ENCODE measurements around the gene SEC23A. TPM values are rescaled to one million over a fixed set of nuclear protein-coding genes. Genes with fewer than 3 reads are reported as not detected.
"Not testable (repeated sequence)": the region's sequence is repeated elsewhere in the genome, so short reads cannot be mapped to it uniquely, and the experiment has no call there.

Gene SEC23A
- total RNA-seq, 1 donor from 2014 or later = 80.5 TPM

DNA sequence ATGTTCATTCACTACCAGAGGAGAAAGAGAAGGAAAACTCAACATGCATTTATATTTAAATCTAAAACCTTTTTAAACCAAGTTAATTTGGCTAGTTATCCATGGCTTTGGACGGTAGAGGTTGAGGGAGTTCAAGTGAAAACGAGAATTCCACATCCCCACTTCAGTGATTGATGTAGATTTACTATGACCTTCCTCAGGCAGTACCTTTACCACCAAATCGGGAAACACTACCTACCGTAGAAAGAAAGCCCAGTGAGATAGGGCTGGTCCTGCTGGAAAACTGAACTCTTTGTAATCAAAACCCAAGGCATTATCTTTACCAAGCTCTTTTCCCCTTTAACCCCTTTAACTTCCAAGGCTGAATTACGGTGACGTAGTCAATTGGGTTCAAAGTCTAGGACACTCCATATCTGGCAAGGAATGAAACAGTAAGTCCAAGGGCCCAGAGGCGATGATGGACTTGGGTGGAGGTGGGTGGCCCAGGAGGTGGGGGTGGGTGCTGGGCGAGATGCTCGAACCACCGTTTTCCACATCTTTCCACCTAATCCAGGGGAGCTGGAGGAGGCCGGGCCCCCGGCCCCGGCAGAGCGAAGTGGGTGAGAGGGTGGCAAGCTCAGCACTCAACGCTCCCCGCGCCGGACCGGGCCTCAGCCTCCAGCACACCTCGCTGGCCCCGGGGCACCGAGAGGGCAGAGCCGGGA lies 618 bp downstream of the SEC23A start:
- no peak for DNase-seq (ENCODE audit: low read depth)
- TF ChIP-seq, protein P1, sequence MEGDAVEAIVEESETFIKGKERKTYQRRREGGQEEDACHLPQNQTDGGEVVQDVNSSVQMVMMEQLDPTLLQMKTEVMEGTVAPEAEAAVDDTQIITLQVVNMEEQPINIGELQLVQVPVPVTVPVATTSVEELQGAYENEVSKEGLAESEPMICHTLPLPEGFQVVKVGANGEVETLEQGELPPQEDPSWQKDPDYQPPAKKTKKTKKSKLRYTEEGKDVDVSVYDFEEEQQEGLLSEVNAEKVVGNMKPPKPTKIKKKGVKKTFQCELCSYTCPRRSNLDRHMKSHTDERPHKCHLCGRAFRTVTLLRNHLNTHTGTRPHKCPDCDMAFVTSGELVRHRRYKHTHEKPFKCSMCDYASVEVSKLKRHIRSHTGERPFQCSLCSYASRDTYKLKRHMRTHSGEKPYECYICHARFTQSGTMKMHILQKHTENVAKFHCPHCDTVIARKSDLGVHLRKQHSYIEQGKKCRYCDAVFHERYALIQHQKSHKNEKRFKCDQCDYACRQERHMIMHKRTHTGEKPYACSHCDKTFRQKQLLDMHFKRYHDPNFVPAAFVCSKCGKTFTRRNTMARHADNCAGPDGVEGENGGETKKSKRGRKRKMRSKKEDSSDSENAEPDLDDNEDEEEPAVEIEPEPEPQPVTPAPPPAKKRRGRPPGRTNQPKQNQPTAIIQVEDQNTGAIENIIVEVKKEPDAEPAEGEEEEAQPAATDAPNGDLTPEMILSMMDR (conservative IDR thresholded peaks at IDR 0.05; ENCODE audit: low read depth, low read length) = no peak
- H3K4me3 ChIP-seq (ENCODE audit: low read depth, low read length) = peak overlapping the region; percentile 69

DNA sequence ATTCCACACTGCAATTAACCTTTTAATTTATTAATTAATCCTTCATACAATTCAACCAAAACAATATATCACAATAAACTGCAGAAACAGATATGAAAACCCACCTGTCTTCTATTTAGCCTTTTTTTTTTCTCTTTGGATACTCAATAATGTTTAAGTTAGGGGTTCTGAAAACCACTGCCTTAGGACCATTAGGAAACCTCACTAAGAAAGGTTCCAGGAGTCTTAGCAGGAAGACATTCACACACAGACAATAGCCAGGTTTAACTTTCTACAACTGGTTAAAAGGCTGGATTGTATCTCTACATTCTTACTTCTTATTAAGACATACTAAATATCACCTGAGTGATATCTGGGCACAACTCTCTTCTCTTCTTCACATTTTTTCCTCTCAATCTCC lies 3.3 kb downstream of the SEC23A start:
- no peak for DNase-seq (ENCODE audit: low read depth)
- TF ChIP-seq, protein P1 (conservative IDR thresholded peaks at IDR 0.05; ENCODE audit: low read depth, low read length) = no peak
- H3K4me3 ChIP-seq (ENCODE audit: low read depth, low read length) = no peak overlapping the region

DNA sequence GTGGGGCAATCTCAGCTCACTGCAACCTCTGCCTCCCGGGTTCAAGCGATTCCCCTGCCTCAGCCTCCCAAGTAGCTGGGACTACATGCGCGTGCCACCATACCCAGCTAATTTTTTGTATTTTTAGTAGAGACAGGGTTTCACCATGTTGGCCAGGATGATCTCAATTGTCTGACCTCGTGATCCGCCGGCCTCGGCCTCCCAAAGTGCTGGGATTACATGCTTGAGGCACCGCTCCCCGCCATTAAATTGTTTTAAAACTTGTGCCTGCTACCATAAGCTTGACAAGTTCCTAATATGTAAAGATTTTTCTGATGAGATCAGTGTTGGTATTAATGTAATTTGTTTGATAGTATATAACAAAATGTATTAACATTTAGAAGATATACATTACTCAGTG lies 3.8 kb downstream of the SEC23A start:
- DNase-seq (ENCODE audit: low read depth); H3K4me3 ChIP-seq (ENCODE audit: low read depth, low read length): not testable (repeated sequence)

DNA sequence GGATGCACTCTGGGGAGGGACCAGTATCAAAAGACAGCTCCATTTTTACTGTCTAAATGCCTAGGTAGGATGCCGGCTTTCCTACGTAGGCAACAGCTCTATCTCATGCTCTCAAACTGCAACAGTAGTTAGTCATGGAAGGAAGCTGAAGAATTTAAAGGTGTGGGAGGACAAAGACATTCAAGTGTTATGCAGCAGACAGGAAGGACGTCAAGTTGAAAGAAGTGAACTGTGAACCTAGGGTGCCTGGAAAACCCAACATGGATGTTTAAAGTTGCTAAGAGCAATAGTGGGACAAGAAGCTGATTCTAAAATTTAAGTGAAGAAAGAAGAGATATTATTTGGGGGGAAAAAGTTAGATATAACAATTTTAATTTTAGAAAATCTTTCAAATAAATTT lies 5.9 kb downstream of the SEC23A start:
- peak; percentile 67 for DNase-seq (ENCODE audit: low read depth)
- TF ChIP-seq, protein P1 (conservative IDR thresholded peaks at IDR 0.05; ENCODE audit: low read depth, low read length) = no peak
- no peak overlapping the region for H3K4me3 ChIP-seq (ENCODE audit: low read depth, low read length)

DNA sequence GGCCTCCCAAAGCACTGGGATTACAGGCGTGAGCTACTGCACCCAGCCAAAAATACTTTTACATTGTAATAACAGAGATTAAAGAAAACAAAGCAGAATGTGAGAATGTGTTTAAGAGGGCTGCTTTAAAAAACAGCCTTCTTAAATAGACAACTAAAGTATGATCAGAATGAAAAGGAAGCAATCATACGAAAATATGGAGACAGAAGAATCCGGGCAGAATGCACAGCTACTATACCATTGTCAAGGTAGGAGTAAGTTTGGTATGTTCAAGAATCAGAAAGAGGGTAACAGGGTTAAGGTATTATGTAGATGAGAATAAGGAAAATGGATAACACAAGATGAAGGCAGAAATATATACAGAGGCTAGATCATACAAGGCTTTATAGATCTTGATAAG lies 8.5 kb downstream of the SEC23A start:
- DNase-seq (ENCODE audit: low read depth) = no peak
- no peak overlapping the region for H3K4me3 ChIP-seq (ENCODE audit: low read depth, low read length)
- TF ChIP-seq, protein P1 (conservative IDR thresholded peaks at IDR 0.05; ENCODE audit: low read depth, low read length) = no peak

DNA sequence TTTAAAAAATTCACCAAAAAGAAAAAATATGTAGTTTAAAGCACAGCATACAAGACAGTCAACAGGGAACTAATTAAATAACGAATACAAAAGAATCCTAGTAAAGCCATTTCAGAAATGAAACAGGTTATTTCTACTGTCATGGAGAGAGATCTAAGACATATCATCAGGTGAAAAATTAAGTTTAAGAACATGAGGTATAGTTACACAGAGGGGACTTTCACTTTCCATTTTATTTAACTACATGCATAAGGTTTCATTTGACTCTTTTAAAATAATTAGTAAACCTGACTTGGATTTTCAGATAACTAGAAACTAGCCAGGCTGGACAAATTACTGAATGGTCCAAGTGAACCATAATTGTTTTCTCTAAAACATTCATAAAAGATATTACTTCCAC lies 11.3 kb downstream of the SEC23A start:
- no peak for DNase-seq (ENCODE audit: low read depth)
- TF ChIP-seq, protein P1 (conservative IDR thresholded peaks at IDR 0.05; ENCODE audit: low read depth, low read length) = no peak
- H3K4me3 ChIP-seq (ENCODE audit: low read depth, low read length) = no peak overlapping the region

DNA sequence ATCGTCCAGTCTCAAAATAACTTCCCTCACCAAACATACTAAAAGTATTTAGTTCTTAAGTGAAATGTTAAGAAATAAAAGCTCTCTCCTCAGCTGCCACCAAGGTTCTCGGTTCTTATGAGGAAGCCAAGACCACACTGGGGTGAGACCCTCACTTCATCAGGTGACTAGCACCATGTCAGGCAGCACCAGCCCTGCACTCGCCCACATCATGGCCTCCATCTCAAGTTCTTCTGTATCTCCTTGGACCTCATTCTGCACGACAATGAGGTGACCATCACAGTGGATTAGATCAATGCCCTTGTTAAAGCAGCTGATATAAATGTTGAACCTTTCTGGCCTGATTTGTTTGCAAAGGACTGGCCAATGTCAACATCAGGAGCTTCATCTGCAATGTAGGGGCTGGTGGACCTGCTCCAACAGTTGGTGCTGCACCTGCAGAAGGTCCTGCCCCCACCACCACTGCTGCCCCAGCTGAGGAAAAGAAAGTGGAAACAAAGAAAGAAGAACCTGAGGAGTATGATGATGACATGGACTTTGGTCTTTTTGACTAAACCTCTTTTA lies 12.4 kb downstream of the SEC23A start:
- TF ChIP-seq, protein P1 (conservative IDR thresholded peaks at IDR 0.05; ENCODE audit: low read depth, low read length) = no peak
- no peak overlapping the region for H3K4me3 ChIP-seq (ENCODE audit: low read depth, low read length)
- no peak for DNase-seq (ENCODE audit: low read depth)
